GM23338 (cell line): ENCODE measurements around the gene HACD3.

ENCODE experiments used
- CREB1 ChIP-seq: fragments of 250-450 bp; sonication (Bioruptor Pico); IDR thresholded peaks from 2 replicates; pipeline ENCODE4 v1.5.0; 2020; ENCODE audit warnings: low read depth, mild to moderate bottlenecking, moderate library complexity
- EZH2 ChIP-seq: fragments of 200-600 bp; sonication (generic); IDR thresholded peaks from one replicate; pipeline ENCODE4 v1.8.0; 2017; ENCODE audit warnings: antibody characterized with exemption, mild to moderate bottlenecking, low read depth; ENCODE audit not compliant: unreplicated experiment
- EZH2phosphoT487 ChIP-seq: fragments of 200-600 bp; sonication (generic); IDR thresholded peaks from one replicate; pipeline ENCODE4 v1.8.1; 2018; ENCODE audit warnings: antibody characterized with exemption; ENCODE audit not compliant: unreplicated experiment
- JUNB ChIP-seq: IDR thresholded peaks from one replicate; pipeline ENCODE4 v1.6.1; 2016; ENCODE audit warnings: antibody characterized with exemption; ENCODE audit not compliant: unreplicated experiment
- POLR2AphosphoS5 ChIP-seq: IDR thresholded peaks from 2 replicates; pipeline ENCODE4 v1.6.1; 2016; ENCODE audit warnings: antibody characterized with exemption, low read depth
- STAT1 ChIP-seq: IDR thresholded peaks from one replicate; pipeline ENCODE4 v1.6.1; 2016; ENCODE audit warnings: antibody characterized with exemption; ENCODE audit not compliant: unreplicated experiment
- ZNF331 ChIP-seq: fragments of 250-450 bp; sonication (Bioruptor Pico); IDR thresholded peaks from 2 replicates; pipeline ENCODE4 v1.5.0; 2020; ENCODE audit warnings: low read depth, mild to moderate bottlenecking, moderate library complexity
- TF ChIP-seq, protein P1 (sequence below), 2 experiments: fragments of 200-600 bp in 1 of 2; sonication (generic) in 1 of 2; conservative IDR thresholded peaks; 2 replicates each; pipeline versions ENCODE4 v1.5.1 to v1.6.1; 2016 to 2017; ENCODE audit warnings: antibody characterized with exemption in 2 of 2, low read depth in 2 of 2, mild to moderate bottlenecking in 2 of 2, moderate library complexity in 1 of 2
- TF ChIP-seq, protein P2 (sequence below): IDR thresholded peaks from one replicate; pipeline ENCODE4 v1.6.1; 2018; ENCODE audit warnings: antibody characterized with exemption; ENCODE audit not compliant: unreplicated experiment

DNA sequence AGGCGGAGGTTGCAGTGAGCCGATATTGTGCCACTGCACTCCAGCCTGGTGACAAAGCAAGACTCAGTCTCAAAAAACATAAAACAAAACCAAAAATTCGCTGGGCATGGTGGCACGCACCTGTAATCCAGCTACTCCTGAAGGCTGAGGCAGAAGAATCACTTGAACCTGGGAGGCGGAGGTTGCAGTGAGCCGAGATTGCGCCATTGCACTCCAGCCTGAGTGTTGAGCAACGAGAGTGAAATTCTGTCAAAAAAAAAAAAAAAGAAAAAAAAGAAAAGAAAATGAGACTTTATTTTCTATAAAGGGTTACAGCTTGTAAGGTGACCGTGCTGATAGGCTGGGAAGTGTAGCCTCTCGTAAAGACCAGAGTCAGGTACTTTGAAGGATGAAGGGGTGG lies 6.0 kb upstream of the HACD3 start:
- TF ChIP-seq, protein P1, sequence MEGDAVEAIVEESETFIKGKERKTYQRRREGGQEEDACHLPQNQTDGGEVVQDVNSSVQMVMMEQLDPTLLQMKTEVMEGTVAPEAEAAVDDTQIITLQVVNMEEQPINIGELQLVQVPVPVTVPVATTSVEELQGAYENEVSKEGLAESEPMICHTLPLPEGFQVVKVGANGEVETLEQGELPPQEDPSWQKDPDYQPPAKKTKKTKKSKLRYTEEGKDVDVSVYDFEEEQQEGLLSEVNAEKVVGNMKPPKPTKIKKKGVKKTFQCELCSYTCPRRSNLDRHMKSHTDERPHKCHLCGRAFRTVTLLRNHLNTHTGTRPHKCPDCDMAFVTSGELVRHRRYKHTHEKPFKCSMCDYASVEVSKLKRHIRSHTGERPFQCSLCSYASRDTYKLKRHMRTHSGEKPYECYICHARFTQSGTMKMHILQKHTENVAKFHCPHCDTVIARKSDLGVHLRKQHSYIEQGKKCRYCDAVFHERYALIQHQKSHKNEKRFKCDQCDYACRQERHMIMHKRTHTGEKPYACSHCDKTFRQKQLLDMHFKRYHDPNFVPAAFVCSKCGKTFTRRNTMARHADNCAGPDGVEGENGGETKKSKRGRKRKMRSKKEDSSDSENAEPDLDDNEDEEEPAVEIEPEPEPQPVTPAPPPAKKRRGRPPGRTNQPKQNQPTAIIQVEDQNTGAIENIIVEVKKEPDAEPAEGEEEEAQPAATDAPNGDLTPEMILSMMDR (conservative IDR thresholded peaks at IDR 0.05; ENCODE audit: low read depth in 2 of 2): no peak
- no peak for TF ChIP-seq POLR2AphosphoS5
- no peak for TF ChIP-seq EZH2
- TF ChIP-seq JUNB: no peak
- TF ChIP-seq, protein P2, sequence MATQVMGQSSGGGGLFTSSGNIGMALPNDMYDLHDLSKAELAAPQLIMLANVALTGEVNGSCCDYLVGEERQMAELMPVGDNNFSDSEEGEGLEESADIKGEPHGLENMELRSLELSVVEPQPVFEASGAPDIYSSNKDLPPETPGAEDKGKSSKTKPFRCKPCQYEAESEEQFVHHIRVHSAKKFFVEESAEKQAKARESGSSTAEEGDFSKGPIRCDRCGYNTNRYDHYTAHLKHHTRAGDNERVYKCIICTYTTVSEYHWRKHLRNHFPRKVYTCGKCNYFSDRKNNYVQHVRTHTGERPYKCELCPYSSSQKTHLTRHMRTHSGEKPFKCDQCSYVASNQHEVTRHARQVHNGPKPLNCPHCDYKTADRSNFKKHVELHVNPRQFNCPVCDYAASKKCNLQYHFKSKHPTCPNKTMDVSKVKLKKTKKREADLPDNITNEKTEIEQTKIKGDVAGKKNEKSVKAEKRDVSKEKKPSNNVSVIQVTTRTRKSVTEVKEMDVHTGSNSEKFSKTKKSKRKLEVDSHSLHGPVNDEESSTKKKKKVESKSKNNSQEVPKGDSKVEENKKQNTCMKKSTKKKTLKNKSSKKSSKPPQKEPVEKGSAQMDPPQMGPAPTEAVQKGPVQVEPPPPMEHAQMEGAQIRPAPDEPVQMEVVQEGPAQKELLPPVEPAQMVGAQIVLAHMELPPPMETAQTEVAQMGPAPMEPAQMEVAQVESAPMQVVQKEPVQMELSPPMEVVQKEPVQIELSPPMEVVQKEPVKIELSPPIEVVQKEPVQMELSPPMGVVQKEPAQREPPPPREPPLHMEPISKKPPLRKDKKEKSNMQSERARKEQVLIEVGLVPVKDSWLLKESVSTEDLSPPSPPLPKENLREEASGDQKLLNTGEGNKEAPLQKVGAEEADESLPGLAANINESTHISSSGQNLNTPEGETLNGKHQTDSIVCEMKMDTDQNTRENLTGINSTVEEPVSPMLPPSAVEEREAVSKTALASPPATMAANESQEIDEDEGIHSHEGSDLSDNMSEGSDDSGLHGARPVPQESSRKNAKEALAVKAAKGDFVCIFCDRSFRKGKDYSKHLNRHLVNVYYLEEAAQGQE: no peak
- no peak for TF ChIP-seq STAT1
- TF ChIP-seq EZH2phosphoT487: no peak
- TF ChIP-seq CREB1 (CRISPR knock-in tag): no peak
- no peak for TF ChIP-seq ZNF331 (CRISPR knock-in tag)
